ENCODE data around the gene SDK1.

The SDK1 gene

DNA sequence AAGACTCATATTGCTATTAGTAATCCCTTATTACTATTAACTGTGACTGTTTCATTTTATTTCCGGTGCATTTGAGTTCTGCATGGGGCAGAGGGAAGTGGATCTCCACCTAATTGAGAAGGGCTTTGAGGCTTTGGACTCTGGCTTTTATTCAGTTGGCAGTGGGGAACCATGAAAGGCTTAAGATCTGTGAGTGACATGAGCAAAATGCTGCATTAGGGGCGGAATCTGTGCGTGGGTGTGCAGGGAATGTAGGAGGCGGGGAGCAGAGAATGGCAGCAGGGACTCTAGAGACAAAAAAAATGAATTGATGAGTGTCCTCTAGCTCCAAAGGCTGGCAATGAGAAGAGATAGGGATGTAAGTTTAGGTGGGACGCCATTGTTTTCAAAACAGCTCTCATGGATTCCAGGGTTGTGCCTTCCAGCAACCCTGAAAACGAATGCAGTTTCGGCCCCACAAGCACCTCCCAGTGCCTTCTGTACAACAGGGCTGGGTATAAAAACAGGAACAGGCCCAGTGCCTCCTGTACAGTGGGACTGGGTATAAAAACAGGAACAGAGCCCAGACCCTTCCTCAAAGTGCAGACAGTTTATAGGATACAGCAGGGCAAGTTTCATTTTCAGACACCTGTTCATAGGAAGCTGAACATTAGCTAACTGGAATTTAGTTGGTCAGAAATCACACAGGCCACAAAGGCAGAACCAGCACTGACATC, 717.7 kb downstream of the SDK1 start:
- no peak for DNase-seq (ENCODE audit: low spot score)

DNA sequence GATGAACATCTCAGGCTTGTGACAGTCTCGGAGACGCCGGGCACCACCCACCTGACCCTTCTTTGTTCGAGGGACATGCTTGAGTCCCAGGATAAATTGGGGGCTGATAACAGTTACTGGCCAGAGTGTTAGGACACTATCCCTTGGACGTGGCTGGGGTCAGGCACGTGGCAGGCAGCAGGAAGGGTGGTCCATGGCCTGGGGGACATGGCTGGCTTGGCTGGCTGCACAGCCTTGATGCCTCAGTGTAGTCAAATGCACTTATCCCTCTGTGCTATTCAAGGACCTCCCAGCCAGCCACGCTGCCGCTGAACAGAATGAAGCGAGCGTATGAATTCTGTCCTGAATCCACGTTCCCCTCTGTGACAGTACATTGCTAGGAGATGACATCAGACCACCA, 719.0 kb downstream of the SDK1 start:
- no peak for DNase-seq (ENCODE audit: low spot score)

DNA sequence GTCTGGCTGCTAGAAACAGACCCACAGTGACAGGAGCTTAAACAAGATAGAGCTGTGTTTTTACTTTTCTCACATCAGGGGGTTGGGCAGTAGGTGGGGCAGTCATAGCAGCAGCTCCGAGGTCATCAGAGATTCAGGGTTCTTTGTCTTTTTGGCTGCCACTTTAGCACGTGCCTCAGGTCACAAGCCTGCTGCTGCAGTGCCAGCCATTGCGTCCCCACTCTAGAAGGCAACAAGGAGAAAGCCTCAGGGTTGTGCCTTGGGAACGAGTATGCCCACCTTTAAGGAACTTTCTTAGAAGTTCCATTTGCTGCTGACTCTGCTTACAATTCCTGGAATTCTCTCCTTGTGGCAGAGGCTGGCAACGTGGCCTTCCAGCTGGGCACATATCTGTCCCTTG, 720.4 kb downstream of the SDK1 start:
- no peak for DNase-seq (ENCODE audit: low spot score)

DNA sequence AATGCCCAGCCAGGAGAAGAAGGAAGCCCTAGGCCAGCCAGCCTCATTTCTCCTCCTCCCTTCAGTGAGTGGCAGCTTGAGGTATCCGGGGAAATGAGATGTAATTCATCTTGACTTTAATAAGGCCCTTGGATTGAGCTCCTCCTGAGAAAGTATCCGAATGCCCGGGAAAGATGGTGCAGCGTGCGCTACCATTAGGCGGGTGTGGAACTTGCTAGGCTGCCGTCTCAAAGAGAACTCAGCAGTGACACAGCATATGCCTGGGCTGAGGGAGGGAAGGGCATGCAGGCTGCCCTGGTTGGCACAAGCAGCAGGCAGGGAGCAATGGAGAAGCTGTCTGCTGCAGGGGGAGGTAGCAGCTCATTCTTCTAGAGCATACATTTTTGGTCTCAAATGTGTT, 721.2 kb downstream of the SDK1 start:
- no peak for DNase-seq (ENCODE audit: low spot score)

DNA sequence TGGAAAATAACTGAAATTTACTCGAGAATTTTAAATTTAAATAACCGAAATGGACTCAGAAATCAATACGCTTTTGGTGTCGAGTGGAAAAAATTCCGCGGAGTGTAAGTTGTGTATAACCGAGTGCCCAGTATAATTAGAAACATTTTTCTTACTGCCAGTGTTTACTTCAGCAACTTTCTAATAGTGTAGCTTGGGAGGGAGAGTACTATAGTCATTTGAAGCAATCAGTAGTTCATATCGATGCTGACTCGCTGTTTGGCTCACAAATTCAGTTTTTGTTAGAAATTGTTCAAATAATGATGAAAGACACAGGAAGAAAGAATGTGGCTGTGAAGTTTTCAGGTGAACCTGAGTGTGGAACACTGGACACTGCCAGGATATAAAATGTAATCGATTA, 722.5 kb downstream of the SDK1 start:
- DNase-seq (ENCODE audit: low spot score) = no peak

DNA sequence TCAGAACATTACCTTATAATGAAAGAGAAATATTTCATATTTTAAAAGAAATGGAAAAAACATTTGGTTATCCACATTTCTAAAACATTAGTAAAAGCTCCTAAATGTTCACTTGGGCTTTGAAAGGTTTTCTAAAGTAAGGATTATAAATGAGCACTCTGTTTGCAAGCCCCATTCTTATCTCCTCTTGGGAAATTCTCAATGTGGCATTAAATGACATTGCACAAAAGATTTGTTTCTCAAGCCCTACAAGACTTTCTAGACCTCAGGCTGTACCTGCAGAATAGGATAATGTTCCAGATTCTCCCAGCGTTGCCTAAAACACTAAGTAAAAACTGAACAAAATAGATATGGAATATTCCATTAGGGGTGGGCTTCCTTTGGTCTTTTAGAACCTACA, 723.1 kb downstream of the SDK1 start:
- no peak for DNase-seq (ENCODE audit: low spot score)

DNA sequence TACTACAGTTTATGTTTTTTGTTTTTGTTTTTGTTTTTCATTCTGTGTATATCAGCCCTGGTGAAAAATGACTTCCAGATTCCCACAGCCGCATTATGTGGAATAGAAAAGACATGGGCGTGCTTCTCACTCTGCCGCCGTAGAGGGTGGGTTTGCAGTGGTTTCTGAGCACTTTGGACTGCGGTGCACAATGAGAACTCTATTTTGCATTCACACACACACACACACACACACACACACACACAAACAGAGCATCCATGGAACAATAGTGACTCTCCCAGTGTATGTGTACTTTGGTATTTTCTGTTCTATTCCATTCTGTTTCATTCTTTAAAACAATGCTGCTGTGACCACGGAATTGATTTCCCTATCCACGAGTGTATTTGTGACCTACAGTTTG, 723.8 kb downstream of the SDK1 start:
- no peak for DNase-seq (ENCODE audit: low spot score)

DNA sequence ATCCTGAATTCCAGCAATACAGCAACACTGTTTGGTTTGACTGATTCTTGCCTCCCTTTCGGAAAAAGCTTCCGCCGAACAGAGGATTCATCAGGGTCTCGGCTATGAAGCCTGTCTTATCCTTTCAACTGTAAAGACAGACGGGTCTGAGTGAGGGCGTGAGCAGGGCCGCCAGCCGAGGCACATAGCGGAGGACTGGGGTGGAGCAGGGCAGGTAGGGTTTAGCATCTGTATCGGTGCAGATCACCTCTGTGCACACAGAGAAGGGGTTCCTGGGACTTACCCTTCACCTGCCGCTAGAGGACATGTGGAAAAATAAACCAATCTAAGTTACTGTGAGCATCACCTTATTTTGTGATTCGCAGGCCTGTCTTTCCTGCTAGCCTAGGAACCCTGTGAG, 724.2 kb downstream of the SDK1 start:
- no peak for DNase-seq (ENCODE audit: low spot score)

DNA sequence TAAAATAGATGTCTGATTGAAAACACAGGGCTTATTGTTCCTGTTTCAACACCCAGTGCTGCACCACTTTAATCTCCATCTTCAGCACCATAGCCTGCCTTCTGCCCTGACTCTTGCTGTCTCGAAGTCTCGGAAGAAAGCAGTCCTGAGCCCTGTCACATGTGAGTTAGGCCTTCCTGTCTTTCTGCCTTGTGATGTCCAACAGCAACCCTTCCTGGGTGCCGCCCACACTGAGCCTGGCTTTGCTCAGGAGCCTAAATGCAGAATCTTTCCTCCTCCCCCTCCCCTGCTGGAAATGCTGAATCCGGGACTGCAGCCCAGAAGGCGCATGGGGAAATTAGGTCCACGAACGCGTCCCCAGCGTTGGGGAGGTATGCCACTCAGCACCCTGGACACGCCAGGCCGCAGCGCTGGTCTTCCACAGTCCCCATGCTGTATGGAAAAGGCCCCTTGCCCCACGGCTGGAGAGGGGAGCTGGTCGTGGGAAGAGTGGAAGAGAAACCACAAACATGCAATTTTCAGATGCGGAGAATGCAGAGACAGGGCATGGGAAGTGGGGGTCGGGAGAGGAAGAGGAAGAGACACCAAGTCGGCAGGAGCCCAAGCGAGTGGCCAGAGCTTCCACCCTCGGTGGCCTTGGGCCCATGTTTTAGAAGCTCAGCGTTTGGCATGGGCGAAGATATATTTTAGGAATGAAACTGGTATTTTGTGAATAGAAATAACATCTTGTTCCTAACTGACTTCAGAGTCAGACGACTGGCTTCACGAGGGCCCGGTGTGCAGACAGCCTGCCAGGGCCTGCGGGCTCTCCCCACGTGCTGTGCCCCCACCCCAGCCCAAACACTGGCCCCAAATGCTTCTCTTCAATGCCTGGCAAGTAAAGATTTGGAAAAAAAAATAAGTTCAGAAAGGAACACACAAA, 724.9 kb downstream of the SDK1 start:
- no peak for DNase-seq (ENCODE audit: low spot score)

DNA sequence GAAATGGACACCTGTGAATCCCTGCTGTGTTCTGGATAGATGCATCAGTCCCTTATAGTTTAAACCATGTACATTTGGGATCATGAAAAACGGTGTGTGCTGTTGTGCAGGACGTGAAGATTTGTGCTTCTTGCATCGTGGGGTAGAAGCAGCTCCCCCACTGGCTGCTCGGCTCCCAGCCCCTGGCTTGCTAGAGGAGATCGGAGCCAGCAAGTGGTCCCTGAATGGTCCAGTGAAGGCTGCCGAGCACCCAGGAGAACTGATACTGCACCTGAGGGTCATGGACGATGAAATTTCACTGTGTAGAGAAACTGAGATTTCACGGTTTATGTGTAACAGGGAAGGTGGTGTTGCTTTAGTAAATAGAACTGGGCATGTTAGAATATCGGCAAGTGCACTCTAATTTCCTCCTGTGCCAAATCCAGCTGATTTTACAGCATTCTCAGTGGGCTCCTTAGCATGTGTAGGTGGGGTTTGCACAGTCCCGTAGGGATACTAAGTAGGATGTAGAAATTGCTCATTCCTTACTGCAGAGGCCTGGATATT, 726.0 kb downstream of the SDK1 start:
- DNase-seq (ENCODE audit: low spot score) = no peak

DNA sequence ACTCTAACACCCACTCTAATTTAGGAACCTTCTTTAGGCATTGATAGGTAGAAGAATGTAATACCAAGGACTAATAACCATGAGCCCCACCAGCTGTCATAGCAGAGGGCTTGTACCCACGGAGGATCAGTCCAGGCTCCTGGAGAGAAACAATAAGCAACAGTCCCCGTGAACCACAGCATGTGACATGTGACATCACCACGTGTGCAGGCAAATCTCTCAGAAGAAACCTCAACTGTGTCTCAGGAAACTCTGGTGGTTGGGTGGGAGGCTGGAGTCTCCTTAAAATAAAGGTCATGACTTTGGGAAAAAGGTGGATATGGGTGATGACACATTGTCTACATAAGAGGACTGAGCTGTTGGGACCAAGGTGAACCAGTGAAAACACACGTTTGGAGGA, 727.2 kb downstream of the SDK1 start:
- DNase-seq (ENCODE audit: low spot score) = no peak

DNA sequence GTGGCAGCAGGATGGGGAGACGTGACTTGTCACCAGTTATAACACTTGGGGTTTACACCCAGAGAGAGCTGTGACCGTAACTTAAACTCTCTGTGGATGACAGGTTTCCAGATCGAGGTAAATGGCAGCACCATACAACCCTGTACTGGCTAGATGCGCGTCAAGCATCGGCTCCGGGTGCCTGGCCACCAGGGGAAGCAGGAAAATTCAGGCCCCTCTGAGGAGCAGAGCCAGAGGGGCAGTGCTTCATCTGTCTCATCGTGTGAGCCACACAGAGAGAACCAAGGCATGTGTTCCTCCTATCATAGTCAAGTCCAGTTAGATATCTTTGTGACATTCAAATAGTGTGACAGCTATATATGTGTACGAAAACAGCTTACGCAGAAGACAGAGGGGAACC, 728.9 kb downstream of the SDK1 start:
- no peak for DNase-seq (ENCODE audit: low spot score)

DNA sequence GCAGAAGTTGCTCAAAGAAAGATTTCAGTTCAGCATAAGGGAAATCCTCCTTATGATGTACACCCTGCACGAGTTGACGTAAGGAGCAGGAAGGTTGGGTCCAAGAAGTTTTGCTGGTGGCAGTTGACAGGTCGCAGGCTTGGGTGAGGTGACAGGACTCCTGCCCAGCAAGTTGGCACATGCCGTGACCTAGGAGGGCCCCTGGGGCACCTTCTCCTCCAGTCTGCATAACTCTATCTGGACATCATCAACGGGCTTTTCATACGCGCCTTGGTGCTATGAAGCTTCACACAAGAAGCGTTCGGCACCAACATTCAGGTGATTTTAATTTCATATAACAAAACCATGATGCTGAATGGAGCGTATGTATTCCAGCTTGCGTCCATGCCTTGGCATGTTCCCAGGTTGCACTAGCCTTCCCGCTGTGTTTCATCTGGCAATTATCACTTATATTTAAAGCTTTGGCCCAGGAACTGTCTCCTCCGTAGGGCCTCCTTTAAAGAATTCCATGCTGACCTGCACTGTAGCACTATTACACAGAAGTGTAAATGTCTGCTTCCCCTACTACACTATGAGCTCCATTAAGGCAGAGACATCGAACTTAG, 729.4 kb downstream of the SDK1 start:
- DNase-seq (ENCODE audit: low spot score) = no peak

DNA sequence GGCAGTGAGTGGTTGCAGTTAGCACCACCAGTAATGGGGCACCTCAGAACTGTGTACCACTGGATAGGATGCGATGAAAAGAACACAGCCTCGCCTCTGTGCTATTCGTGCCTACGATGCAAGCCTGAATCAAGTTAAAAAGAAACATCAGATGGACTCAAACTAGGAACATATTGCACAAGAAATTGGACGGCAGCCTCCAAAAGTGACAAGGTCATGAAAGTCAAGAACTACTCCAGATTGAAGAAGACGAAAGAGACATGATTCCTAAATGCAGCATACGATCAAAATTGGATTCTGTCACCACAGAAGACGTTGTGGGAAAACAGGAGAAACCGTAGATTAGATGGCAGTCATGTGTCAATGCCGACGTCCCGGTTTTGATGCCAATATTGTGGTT, 732.9 kb downstream of the SDK1 start:
- no peak for DNase-seq (ENCODE audit: low spot score)

DNA sequence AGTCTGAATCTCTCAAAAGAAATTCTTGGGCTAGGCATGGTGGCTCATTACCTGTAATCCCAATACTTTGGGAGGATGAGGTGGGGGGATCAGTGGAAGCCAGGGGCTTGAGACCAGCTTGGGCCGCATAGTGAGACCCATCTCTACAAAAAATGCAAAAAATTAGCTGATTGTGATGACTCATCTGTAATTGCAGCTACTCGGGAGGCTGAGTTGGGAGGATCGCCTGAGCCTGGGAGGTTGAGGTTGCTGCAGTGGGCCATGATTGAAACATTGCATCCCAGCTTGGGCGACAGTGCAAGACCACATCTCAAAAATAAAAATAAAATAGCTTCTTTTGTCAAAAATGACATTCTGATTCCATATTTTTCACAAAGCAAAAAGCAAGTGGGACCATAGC, 736.3 kb downstream of the SDK1 start:
- DNase-seq (ENCODE audit: low spot score) = no peak

DNA sequence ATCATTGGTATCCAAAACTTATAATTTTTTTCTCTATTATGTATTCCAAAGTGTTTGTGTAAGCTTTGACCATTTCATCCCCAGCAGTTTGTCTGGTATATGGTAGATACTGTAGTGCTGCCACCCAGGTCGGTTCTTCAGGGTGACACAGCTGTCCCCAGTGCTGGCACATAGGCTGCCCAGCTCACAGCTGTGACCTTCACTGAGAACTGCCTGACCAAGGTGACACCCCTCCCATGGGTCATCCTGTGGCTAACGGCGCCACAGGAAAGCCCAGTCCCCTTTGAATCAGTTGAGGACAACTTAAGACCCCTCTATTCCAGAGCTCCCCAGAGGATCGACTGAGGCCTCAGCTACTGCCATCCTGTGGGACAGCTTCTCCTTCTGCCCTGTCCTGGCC, 736.8 kb downstream of the SDK1 start:
- DNase-seq (ENCODE audit: low spot score) = no peak

DNA sequence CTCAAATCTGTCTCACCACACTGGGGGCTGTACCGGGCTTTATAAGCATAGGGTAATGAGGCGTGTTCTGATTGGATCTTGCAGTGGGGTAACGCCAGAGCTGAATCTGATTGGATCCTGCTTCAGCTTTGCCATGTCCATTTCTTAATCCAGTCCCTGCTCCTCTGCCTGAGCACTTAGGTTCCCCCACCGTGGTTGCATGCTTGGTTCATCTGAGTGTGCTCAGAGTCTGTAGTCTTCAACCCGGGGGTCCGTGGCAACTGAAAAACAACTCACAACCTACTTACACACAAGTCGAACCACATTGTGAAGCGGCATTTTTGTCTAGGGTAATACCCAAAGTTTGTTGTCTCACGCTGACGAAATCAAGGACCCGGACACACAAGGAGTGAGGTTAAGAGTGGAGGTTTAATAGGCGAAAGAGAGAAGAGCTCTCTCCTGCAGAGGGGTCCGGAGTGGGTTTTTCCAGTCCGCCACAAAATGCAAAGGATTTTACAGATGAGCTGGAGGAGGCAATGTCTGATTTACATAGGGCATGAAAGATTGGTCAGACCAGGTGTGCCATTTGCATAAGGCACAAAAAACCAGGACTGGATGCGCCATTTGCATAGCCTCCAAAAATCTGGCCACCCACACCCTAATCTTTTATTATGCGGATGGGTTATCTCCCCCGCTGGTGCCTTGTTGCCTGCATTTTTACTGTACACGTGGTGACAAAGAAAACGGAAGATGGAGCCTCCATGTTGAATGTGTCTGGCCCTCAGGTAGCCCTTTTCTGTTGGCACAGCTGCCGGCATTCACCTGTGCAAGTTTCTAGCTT, 739.3 kb downstream of the SDK1 start:
- DNase-seq (ENCODE audit: low spot score) = no peak

DNA sequence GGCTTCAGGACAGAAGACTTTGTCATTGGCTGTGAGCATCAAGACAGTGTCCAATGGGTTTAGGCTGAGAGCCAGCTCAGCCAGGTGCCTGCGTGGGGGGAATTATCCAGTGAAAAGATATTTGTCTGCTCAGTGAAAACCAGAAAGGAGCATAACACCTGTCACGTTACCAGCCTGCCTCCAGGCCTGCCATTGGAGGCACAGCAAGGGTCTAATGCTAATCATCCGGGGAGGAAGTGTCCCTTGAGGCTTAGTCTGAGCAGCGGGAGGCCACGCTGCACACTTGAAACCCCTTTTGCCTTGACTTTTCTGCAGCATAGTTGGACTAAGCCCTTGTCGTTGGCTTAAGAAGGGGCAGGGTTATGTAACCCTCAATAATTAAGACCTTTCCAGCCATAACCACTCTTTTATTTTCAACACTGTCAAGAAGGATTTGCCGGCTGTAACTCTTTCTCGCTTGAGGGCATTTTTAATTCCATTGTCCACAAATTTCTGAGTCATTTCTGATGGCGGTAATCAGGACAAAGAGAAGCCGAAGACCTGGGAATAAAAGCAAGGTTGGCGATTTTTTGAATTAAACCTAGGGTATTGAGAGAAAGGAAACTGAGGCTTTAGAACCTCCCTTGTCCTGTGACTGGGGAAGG, 741.5 kb downstream of the SDK1 start:
- DNase-seq (ENCODE audit: low spot score) = no peak

DNA sequence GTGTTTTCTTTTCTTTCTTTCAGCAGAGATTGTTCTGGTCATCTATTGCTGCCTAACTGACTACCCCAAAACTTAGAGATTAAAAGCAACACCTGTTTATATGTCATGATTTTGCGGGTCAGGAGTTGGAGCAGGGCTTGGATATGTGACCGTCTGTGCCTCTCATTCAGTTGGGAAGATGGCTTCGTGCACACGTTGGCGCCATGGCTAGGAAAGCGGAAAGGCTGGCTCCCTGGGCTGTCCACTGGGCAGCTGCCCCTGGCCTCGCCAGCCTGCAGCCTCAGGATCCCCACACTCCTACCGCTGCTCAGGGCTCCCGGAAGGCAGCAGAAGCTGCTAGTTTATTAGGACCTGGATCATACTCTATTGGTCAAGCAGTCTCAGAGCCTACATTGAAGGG, 742.9 kb downstream of the SDK1 start:
- no peak for DNase-seq (ENCODE audit: low spot score)

DNA sequence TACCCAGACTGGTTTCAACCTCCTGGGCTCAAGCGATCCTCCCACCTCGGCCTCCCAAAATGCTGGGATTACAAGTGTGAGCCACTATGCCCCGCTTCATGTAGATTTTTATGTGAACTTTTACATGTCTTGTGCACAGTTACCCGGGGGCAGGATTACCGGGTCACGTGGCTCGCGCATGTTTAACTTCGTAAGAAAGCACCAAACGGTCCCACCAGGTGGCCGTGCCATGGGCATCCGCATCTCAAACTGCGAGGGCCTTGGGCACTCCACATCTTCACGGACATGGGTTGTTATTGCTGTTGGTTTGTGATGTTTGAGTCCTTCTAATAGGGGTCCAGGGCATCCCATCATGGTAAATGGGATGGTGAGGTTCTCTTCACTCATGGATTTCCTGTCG, 744.4 kb downstream of the SDK1 start:
- no peak for DNase-seq (ENCODE audit: low spot score)

DNA sequence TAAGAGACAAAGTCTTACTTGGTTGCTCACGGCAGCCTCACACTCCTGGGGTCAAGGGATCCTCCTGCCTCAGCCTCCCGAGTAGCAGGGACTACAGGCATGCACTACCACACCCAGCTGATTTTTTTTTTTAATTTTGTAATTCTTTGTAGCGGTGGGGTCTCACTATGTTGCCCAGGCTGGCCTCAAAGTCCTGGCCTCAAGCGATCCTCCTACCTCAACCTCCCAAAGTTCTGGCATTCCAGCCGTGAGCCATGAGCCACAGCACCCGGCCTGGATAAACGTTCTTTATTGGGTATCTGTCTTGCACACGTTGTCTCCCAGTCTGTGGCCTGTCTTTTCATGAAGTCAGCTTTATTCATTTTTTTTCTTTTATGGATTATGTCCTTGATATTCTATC, 744.9 kb downstream of the SDK1 start:
- DNase-seq (ENCODE audit: low spot score) = no peak

DNA sequence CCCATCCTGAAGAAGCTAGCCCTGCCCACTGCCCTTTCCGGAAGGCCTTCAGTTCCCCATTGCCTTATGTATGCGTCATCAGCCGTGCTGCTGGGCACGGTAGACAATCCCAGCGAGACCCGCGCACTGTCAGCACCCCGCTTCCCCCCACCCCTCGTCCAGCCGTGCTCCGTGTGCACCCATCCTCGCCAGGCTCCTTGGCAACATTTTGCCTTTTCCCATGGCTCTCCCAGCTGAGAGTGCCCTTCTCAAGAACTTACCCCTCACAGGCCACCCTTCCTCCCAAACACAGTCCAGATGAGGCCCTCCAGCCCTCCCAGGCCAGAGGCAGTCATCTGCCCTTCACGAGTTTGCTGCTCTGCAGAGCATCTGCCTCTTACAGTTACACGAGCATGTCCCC, 747.3 kb downstream of the SDK1 start:
- DNase-seq (ENCODE audit: low spot score) = no peak

Measured in globus pallidus (tissue), 1 donor.